ENCODE data around the gene CTTNBP2.

- TF ChIP-seq TAF1 (IDR thresholded peaks at IDR 0.05; ENCODE audit: low read depth, low read length) (no peak), POLR2AphosphoS5 (IDR thresholded peaks at IDR 0.05; ENCODE audit: low read depth, low read length) (no peak)
These were observed 113.1 kb downstream of the CTTNBP2 start for GRCh38 chr7:117759950-117760640.

All from GM12891 (cell line).